H1 (cell line): ENCODE data around the gene CDK19.

Experiments used
- CTCF ChIP-seq, 3 experiments: IDR thresholded peaks; 1 replicate in 2 of 3; 2 replicates in 1 of 3; pipeline versions ENCODE4 v1.5.1 to v1.6.1; 2011; ENCODE audit warnings: low read length in 3 of 3, mild to moderate bottlenecking in 3 of 3, inconsistent platforms in 2 of 3, low read depth in 1 of 3, moderate library complexity in 1 of 3; ENCODE audit not compliant: insufficient read depth in 1 of 3; ENCODE audit errors: control extremely low read depth in 1 of 3
- EP300 ChIP-seq, 2 experiments: IDR thresholded peaks; 1 replicate in 1 of 2; 2 replicates in 1 of 2; pipeline ENCODE4 v1.6.1; 2011 to 2012; ENCODE audit warnings: low read depth in 2 of 2, low read length in 2 of 2, mild to moderate bottlenecking in 2 of 2, borderline replicate concordance in 1 of 2, inconsistent platforms in 1 of 2, moderate library complexity in 1 of 2
- EZH2 ChIP-seq: fragments of 200-600 bp; sonication (generic); IDR thresholded peaks from 2 replicates; pipeline ENCODE4 v1.7.1; 2012; ENCODE audit warnings: low read depth, mild to moderate bottlenecking, moderate library complexity, low read length, inconsistent platforms; ENCODE audit not compliant: severe bottlenecking
- GABPA ChIP-seq: IDR thresholded peaks from 2 replicates; pipeline ENCODE4 v1.6.1; 2011; ENCODE audit warnings: mild to moderate bottlenecking, low read length, moderate library complexity, borderline replicate concordance; ENCODE audit not compliant: insufficient read depth
- NRF1 ChIP-seq: IDR thresholded peaks from 2 replicates; pipeline ENCODE4 v1.6.1; 2011; ENCODE audit warnings: mild to moderate bottlenecking, low read depth, low read length, improper control_type of control experiment
- POLR2AphosphoS5 ChIP-seq: IDR thresholded peaks from 2 replicates; pipeline ENCODE4 v1.6.1; 2011; ENCODE audit warnings: low read depth, low read length
- RAD21 ChIP-seq, 2 experiments: IDR thresholded peaks in 1 of 2; conservative IDR thresholded peaks in 1 of 2; 2 replicates each; pipeline ENCODE4 v1.6.1; 2011; ENCODE audit warnings: low read depth in 2 of 2, low read length in 2 of 2, improper control_type of control experiment in 1 of 2, inconsistent platforms in 1 of 2, mild to moderate bottlenecking in 1 of 2, moderate library complexity in 1 of 2
- RFX5 ChIP-seq: IDR thresholded peaks from 2 replicates; pipeline ENCODE4 v1.6.1; 2011; ENCODE audit warnings: low read depth, low read length, improper control_type of control experiment, borderline replicate concordance
- TAF1 ChIP-seq: IDR thresholded peaks from 2 replicates; pipeline ENCODE4 v1.6.1; 2011; ENCODE audit warnings: mild to moderate bottlenecking, low read depth, low read length
- TCF12 ChIP-seq: IDR thresholded peaks from 2 replicates; pipeline ENCODE4 v1.6.1; 2011; ENCODE audit warnings: low read depth, mild to moderate bottlenecking, low read length
- ZNF274 ChIP-seq: IDR thresholded peaks from 2 replicates; pipeline ENCODE4 v1.7.0; 2012; ENCODE audit warnings: low read length, borderline replicate concordance; ENCODE audit errors: extremely low read depth

- TF ChIP-seq NRF1 (no peak), CTCF (IDR thresholded peaks at IDR 0.05; ENCODE audit: control extremely low read depth in 1 of 3, insufficient read depth in 1 of 3, low read depth in 1 of 3, low read length in 3 of 3) (no peak), TCF12 (no peak), EP300 (IDR thresholded peaks at IDR 0.05; ENCODE audit: borderline replicate concordance in 1 of 2, low read depth in 2 of 2, low read length in 2 of 2) (no peak), GABPA (no peak), RFX5 (no peak), POLR2AphosphoS5 (no peak), EZH2 (no peak), ZNF274 (no peak), TAF1 (no peak), RAD21 (IDR thresholded peaks at IDR 0.05 in 1 of 2, conservative IDR thresholded peaks at IDR 0.05 in 1 of 2; ENCODE audit: low read depth in 2 of 2, low read length in 2 of 2) (no peak)
Observed at GRCh38 chr6:110656492-110656891, 158.8 kb downstream of the CDK19 start.
